DMS114 treated with DMSO at 0.1 percent for 48 hours (cell line): ENCODE results near the gene HPCAL1.
"Not testable (repeated sequence)": the region's sequence is repeated elsewhere in the genome, so short reads cannot be mapped to it uniquely, and the experiment has no call there.

Experiments used
- DNase-seq: peaks from one replicate; lab custom pipeline; 2025; ENCODE audit not compliant: unreplicated experiment; lab: John Stamatoyannopoulos, UW

Gene HPCAL1

GRCh38 chr2:10302479-10303180 lies at the start of gene HPCAL1:
Gene HPCAL1 (plus strand): TSS chr2:10302904. CDS start chr2:10419758, 116,854 bp downstream.
- peak; percentile 31 for DNase-seq

- no peak for DNase-seq
These were observed 48.9 kb upstream of the HPCAL1 start for GRCh38 chr2:10253596-10254372.

- DNase-seq: no peak
These were observed 48.1 kb upstream of the HPCAL1 start for GRCh38 chr2:10254373-10255188.

- no peak for DNase-seq
These were observed 47.3 kb upstream of the HPCAL1 start for GRCh38 chr2:10255189-10256030.

GRCh38 chr2:10256031-10256514 lies 46.6 kb upstream of the HPCAL1 start:
- DNase-seq: no peak

- DNase-seq: no peak
These were observed 46.1 kb upstream of the HPCAL1 start for GRCh38 chr2:10256515-10257031.

- no peak for DNase-seq
These were observed 45.7 kb upstream of the HPCAL1 start for GRCh38 chr2:10257036-10257435.

- DNase-seq: no peak
These were observed 45.1 kb upstream of the HPCAL1 start for GRCh38 chr2:10257500-10258147.

- DNase-seq: no peak
These were observed 44.4 kb upstream of the HPCAL1 start for GRCh38 chr2:10258326-10258725.

- no peak for DNase-seq
These were observed 44.0 kb upstream of the HPCAL1 start for GRCh38 chr2:10258726-10259125.

GRCh38 chr2:10260130-10260529 lies 42.6 kb upstream of the HPCAL1 start:
- DNase-seq: no peak

- DNase-seq: not testable (repeated sequence)
These were observed 39.2 kb upstream of the HPCAL1 start for GRCh38 chr2:10263526-10263925.

- no peak for DNase-seq
These were observed 38.0 kb upstream of the HPCAL1 start for GRCh38 chr2:10264506-10265328.

GRCh38 chr2:10265329-10266132 lies 37.2 kb upstream of the HPCAL1 start:
- DNase-seq: no peak

GRCh38 chr2:10266133-10266620 lies 36.5 kb upstream of the HPCAL1 start:
- DNase-seq: no peak

- DNase-seq: no peak
These were observed 35.7 kb upstream of the HPCAL1 start for GRCh38 chr2:10267036-10267435.

GRCh38 chr2:10267551-10268465 lies 34.9 kb upstream of the HPCAL1 start:
- DNase-seq: no peak
